Natural killer cell (primary cell): Measurements from ENCODE around the gene PXDN. TPM values are rescaled to one million over a fixed set of nuclear protein-coding genes. Genes with fewer than 3 reads are reported as not detected.

Experiments
- ATAC-seq, 3 donors: fragments of 150-1000 bp in 2 of 3; fragments of 200-7000 bp in 1 of 3; cut with Tn5 transposase; 1 replicate in 1 of 3; 2 replicates in 2 of 3; pipeline ENCODE4 v1.10.0; 2021; ENCODE audit warnings: mild to moderate bottlenecking in 2 of 3, moderate library complexity in 2 of 3
- DNase-seq, 2 donors: peaks; one replicate each; pipeline versions ENCODE4 v3.0.0 to v3.0.0-alpha.2; 2013 to 2021; ENCODE audit warnings: mixed read lengths in 1 of 2
- H3K27ac ChIP-seq: one replicate; pipeline ENCODE4 v1.5.1; 2013; ENCODE audit warnings: mild to moderate bottlenecking, low read length
- H3K27me3 ChIP-seq: one replicate; pipeline ENCODE4 v1.6.1; 2013; ENCODE audit warnings: low read length; ENCODE audit not compliant: control insufficient read depth, insufficient read depth
- H3K36me3 ChIP-seq: one replicate; pipeline ENCODE4 v1.6.1; 2013; ENCODE audit warnings: low read length; ENCODE audit not compliant: control insufficient read depth, insufficient read depth
- H3K4me1 ChIP-seq: one replicate; pipeline ENCODE4 v1.6.1; 2013; ENCODE audit warnings: low read length; ENCODE audit not compliant: control insufficient read depth, insufficient read depth
- H3K4me3 ChIP-seq: one replicate; pipeline ENCODE4 v1.5.1; 2013; ENCODE audit warnings: low read length
- H3K9me3 ChIP-seq: one replicate; pipeline ENCODE4 v1.6.1; 2013; ENCODE audit warnings: low read length; ENCODE audit not compliant: control insufficient read depth, insufficient read depth
- H3K27ac Mint-ChIP-seq, 2 donors: one replicate each; pipeline ENCODE4 v1.8.0; 2022; ENCODE audit warnings: mild to moderate bottlenecking in 2 of 2, mixed read lengths in 2 of 2, moderate library complexity in 1 of 2
- H3K27me3 Mint-ChIP-seq, 2 donors: one replicate each; pipeline ENCODE4 v1.8.0; 2022; ENCODE audit warnings: low read depth in 2 of 2, mixed read lengths in 2 of 2
- H3K36me3 Mint-ChIP-seq: one replicate; pipeline ENCODE4 v1.8.0; 2022; ENCODE audit warnings: mixed read lengths
- H3K4me1 Mint-ChIP-seq, 2 donors: one replicate each; pipeline ENCODE4 v1.8.0; 2022; ENCODE audit warnings: mixed read lengths in 2 of 2
- H3K4me3 Mint-ChIP-seq: one replicate; pipeline ENCODE4 v1.8.0; 2022; ENCODE audit warnings: mild to moderate bottlenecking, moderate library complexity, mixed read lengths
- H3K9me3 Mint-ChIP-seq, 2 donors: one replicate each; pipeline ENCODE4 v1.8.0; 2022; ENCODE audit warnings: mixed read lengths in 2 of 2
- CTCF ChIP-seq: fragments of 200-600 bp; IDR thresholded peaks from one replicate; pipeline ENCODE4 v1.8.0; 2022; ENCODE audit warnings: antibody characterized with exemption
- WGBS: methylation state at CpG from one replicate; pipeline ENCODE4 v1.1.7; 2013; ENCODE audit warnings: missing lambda C conversion rate; ENCODE audit not compliant: insufficient coverage; 5-methylcytosine and 5-hydroxymethylcytosine counted together
- intact Hi-C: fragments of 100-400 bp; cut with micrococcal nuclease; formaldehyde crosslinking; loops from one replicate; pipeline ENCODE4 v1.14.2; 2022
- total RNA-seq, 4 donors: library from RNA; stranded (reverse); fragments of 120-200 nt in 1 of 4; gene quantifications; one replicate each; pipeline versions ENCODE4 v1.2.3 to v1.2.4, GENCODE V29; 2013 to 2022

Gene PXDN
- total RNA-seq, 3 donors from 2014 or later (not counting 1 experiment from before 2014, with no cell fraction given), result 2.1 to 3.7 (median 2.5) TPM

GRCh38 chr2:1744151-1744445 is 217 bp downstream of the PXDN start:
- H3K4me1 ChIP-seq, result peaks cover 7% of the 10 kb centered on the region
- Mint-ChIP-seq H3K27me3 (peaks cover 31 to 37% of the 10 kb centered on the region in 2 donors), H3K27ac (no peak overlapping the region), H3K9me3 (no peaks in the 10 kb centered on the region), H3K4me1 (peaks cover 0 to 4% of the 10 kb centered on the region in 2 donors), H3K36me3 (no peaks in the 10 kb centered on the region), H3K4me3 (peak overlapping the region; percentile 13)
- H3K27ac ChIP-seq, result no peak overlapping the region
- no peaks in the 10 kb centered on the region for H3K36me3 ChIP-seq
- H3K9me3 ChIP-seq, result no peaks in the 10 kb centered on the region
- no peak overlapping the region for H3K4me3 ChIP-seq
- intact Hi-C loops, result no loop called here
- H3K27me3 ChIP-seq, result peaks cover 7% of the 10 kb centered on the region
- 1% methylated on average over 33 of the region's 33 CpGs for WGBS
- TF ChIP-seq CTCF, result no peak
- no peak for DNase-seq
- peak in 1 of 3 donors; percentile 25 for ATAC-seq

- ATAC-seq (peak in 1 of 3 donors; percentile 21), DNase-seq (no peak)
- Mint-ChIP-seq H3K36me3 (no peaks in the 10 kb centered on the region), H3K27ac (no peak overlapping the region), H3K4me1 (peaks cover 0 to 4% of the 10 kb centered on the region in 2 donors), H3K4me3 (peak overlapping the region; percentile 72), H3K27me3 (peaks cover 25 to 32% of the 10 kb centered on the region in 2 donors), H3K9me3 (no peaks in the 10 kb centered on the region)
- intact Hi-C loops, result no loop called here
- Histone ChIP-seq H3K36me3 (no peaks in the 10 kb centered on the region), H3K27me3 (peaks cover 7% of the 10 kb centered on the region), H3K9me3 (no peaks in the 10 kb centered on the region), H3K27ac (no peak overlapping the region), H3K4me3 (no peak overlapping the region), H3K4me1 (peaks cover 7% of the 10 kb centered on the region)
- WGBS, result under 1% methylated on average over 59 of the region's 71 CpGs
- TF ChIP-seq CTCF, result no peak
Measured at GRCh38 chr2:1743396-1744150, 742 bp downstream of the PXDN start.

- DNase-seq (no peak), ATAC-seq (peak in 2 of 3 donors; percentile 79 to 80)
- Mint-ChIP-seq H3K27me3 (peaks cover 21 to 30% of the 10 kb centered on the region in 2 donors), H3K4me3 (peak overlapping the region; percentile 72), H3K36me3 (no peaks in the 10 kb centered on the region), H3K4me1 (peaks cover 0 to 4% of the 10 kb centered on the region in 2 donors), H3K27ac (no peak overlapping the region), H3K9me3 (no peaks in the 10 kb centered on the region)
- no peak overlapping the region for H3K4me3 ChIP-seq
- intact Hi-C loops, result no loop called here
- no peaks in the 10 kb centered on the region for H3K36me3 ChIP-seq
- no peak for TF ChIP-seq CTCF
- no peaks in the 10 kb centered on the region for H3K9me3 ChIP-seq
- peaks cover 7% of the 10 kb centered on the region for H3K27me3 ChIP-seq
- no peak overlapping the region for H3K27ac ChIP-seq
- 3% methylated on average over 54 of the region's 54 CpGs for WGBS
- peaks cover 7% of the 10 kb centered on the region for H3K4me1 ChIP-seq
Measured at GRCh38 chr2:1742681-1743395, 1.5 kb downstream of the PXDN start.
